GM19372 (cell line): ENCODE results near the gene BMPR1A.
"Not testable (repeated sequence)": the region's sequence is repeated elsewhere in the genome, so short reads cannot be mapped to it uniquely, and the experiment has no call there.

Source experiments
- ATAC-seq: cut with Tn5 transposase; IDR thresholded peaks from one replicate; pipeline ENCODE4 v1.9.1; 2021; ENCODE audit warnings: mild to moderate bottlenecking, low read depth, moderate library complexity; ENCODE audit not compliant: unreplicated experiment

BMPR1A gene

DNA sequence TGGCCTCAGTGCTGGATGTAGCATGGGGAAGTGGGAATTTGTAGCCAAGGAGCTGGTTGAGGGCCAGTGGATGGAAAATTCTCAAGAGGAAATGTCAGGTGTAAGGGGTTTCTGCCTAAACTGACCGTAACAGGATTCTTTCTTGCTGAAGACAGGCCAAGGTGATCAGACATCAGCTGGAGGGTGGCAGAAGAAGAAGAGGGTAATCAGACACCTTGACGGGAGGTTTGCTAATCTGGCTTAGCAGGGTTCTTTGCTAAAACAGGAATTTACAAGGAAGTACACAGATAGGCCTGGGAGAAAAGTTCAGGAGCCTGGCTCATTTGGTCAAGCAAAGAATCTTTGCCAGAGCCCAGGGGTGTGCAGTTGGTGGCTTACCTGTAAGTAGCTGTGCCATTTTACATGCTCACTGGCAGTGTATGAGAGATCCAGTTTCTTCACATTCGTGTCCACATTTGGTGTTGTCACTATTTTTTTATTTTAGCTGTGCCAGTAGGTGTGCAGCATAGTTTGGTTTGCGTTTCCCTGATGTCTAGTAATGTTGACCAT lies 73.7 kb downstream of the BMPR1A start:
- ATAC-seq = no peak

DNA sequence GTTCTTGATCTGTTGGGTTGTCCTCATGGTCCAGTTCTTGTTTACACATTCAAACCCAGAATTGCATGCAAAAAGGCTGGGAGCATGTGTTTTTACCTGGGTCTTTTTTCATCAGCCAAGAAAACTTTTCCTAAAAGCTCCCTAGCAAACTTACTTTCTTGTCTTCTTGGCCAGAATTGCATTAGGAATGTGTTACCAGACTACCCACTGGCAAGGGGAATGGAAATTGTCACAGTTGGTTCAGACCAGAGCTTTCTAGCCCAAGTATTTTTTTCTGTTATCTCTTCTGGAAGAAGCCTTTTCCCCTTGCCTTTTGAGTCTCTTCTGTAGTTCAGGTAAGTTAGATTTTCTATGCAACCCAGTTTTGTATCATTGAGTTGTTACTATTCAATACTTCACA lies 77.5 kb downstream of the BMPR1A start:
- no peak for ATAC-seq

DNA sequence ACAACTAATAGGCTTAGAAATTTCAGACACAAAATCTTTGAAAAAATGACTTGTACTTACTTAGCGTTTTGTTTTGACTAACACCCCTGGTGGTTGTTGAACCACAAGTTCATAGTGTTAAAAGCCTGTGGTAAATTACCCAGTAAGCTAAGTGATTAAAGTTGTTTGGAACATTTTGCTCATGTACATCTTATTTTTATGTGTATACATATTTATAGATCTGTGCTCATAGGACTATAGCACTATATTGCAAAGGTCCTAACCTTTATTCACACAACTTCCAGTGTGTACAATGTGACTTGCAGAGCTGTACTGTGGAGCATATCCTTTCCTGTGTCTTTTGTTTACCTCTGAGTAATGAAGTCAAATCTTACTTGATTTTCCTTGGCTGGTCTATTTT lies 79.6 kb downstream of the BMPR1A start:
- no peak for ATAC-seq

DNA sequence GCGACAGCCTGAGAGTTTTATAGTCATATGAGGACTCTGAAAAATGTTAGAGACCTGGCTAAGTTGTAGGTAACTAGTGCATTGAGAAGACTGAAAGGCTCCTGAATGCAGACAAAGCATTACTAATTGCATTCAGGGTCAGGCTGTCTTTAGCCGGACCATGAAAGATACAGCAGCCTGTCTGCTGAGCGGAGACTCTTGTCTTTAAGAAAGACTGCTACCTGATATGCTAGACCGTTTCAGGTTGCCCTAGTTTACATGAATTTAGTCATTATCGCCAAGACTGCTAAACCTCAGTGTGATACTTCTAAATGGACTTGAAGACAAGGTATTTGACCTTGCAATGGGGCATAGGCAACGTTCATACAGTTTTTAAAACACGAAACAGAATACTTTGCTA lies 81.2 kb downstream of the BMPR1A start:
- ATAC-seq = no peak

DNA sequence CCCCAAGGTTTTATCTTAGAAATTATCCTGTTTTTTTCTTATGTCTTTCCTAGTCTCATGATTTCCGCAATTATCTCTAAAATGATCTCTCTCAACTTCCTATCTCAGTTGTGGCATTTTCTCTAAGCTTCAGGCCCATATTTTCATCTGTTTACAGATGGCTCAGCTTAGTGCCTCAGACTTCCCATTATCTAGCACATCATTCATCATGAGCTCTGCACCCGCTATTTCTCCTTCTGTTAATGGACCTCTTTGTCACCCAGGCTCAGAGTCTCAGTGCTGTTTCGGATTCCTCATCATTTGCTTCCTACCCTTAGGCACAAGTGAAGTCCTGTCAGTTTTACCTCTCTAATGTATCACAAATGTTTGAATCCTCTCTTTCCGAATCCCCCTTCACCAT lies 84.1 kb downstream of the BMPR1A start:
- no peak for ATAC-seq

DNA sequence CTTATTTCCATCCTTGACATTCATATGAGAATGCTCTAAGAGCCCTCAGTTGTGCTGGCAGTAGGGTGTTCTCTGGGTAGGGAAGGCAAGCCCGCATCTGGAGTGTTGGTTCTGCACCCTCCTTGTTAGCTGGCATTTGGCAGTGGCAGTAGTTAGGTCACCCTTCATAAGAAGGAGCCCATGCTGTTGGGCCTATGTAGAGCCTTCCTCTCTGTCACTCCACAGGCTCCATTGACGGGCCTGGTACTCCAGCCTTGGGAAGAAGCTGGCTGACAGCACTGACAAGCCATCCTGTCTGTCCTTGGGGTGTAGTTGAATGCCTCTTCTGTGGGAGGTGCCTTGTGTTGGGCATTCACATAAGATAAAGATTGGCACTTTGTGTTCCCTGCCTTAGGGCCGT lies 89.7 kb downstream of the BMPR1A start:
- no peak for ATAC-seq

DNA sequence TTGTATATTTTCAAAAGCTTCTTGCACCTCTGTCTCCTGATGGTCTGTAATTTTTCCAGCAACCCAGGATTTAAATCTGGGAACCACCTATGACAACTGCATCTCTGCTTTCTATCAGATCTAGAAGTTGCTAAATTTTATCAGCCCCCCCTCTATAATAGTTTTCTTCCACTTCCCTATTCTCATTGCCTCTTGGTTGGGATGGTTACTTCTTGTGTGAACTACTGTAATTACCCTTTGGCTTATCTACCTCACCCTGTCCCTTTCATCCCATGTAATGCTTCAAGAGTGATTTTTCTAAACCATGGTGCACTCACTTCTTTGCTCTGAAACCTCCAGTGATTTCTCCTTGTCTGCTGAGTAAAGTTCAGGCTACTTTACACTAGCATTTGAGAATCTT lies 92.3 kb downstream of the BMPR1A start:
- ATAC-seq = no peak

DNA sequence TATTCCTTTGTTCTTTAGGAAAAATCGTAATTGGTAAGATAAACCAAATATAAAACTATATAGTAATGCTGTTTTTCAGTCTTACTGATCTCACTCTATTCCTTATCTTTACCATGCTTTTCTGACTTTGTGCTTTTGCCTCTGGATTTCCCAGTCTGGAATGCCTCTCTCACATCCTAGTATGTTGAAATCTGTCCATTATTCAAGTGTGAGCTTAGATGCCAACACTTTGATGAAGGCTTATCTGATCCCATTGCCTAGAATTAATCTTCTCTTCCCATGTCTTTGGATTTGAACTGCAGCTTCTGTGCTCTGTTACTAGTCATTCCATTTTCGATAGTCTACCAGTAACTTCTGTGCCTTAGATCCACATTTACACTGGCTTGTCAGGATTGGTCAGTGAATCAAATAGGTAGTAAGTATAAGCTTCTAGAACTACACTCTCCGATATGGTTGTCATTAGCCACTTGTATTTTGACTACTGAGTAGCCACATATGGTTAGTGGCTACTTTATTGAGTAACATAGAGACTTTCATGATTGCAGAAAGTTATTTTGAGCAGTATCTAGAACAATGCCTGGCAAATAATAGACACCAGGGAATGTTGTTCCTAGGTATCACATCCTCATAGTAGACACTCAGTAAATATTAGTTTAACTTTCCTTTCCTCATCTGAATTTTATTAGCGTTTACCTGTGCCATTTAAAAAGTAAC lies 92.9 kb downstream of the BMPR1A start:
- ATAC-seq = no peak

DNA sequence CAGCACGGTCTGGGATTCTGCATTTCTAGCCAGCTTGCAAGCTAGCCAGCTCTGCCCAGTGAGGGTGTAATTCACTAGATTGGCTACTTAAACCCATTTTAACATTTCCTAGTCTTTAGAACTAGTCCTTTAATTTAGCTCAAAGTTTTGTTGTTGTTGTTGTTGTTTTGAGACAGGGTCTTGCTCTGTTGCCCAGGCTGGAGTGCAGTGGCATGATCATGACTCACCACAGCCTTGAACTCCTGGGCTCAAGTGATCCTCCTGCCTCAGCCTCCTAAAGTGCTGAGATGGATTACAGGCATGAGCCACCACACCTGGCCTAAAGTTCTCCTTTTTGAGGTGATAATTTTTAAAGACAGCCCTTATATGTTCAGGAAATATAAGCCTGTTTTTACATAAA lies 94.1 kb downstream of the BMPR1A start:
- ATAC-seq = no peak

DNA sequence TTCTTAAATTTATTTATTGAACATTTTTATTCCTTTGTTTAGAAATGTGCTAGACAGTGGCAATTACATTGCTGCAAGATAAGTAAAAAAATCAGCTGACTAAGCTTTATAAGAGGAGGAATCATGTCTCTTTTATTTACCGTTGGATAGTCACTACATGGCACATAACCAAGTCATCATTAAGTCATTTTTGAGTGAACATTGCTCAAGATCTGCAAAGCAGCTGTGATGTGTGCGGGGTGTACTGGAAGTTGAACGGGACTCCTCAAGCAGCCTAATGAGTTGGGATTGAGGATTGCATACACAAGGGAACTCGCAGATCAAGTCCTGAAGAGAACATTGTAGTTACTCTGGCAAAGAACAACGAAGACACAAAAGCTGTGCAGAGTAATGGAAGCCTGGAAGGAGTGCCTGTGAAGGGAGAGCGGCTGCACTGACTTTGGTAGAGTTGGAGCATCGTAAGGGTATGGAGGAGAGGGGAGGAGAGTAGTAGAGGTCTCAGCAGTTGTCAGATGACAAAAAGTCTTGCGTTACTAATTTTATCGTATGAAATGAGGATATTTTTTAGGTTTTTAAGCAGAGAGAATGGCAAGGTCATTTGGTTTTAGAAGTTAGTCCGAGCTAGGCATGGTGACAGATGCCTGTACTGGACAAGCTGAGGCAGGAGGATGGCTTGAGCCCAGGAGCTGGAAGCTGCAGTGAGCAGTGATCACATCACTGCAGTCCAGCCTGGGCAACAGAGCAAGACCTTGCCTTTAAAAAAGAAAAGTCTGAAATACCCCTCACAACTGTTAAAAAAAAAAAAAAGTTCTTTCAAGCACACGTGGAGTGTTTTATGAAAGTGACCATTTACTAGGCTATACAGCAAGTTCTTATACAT lies 95.1 kb downstream of the BMPR1A start:
- ATAC-seq = no peak

DNA sequence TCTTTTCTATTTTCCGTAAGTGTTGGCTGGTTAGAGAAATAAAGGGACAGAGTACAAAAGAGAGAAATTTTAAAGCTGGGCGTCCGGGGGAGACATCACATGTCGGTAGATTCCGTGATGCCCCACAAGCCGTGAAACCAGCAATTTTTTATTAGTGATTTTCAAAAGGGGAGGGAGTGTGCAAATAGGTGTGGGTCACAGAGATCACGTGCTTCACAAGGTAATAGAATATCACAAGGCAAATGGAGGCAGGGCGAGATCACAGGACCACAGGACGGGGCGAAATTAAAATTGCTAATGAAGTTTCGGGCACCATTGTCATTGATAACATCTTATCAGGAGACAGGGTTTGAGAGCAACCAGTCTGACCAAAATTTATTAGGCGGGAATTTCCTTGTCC lies 97.2 kb downstream of the BMPR1A start:
- not testable (repeated sequence) for ATAC-seq

DNA sequence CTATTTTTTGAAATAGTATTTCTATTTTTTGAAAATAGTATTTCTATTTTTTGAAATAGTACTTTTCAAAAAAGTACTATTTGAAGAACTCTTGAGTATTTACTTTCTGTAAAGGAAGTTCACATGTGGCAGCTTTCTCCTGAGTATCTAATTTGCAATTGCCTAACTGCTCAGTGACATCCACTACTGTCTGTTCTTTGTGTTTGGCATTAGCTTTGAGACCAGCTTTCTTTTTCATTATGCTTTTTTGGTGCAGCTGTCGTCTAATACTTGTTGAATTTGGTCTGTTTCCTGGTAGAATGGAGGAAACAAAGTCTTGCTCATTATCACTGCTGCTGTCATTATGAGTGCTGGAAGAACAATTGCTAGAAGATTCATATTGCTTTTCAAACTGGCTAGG lies 99.1 kb downstream of the BMPR1A start:
- no peak for ATAC-seq

DNA sequence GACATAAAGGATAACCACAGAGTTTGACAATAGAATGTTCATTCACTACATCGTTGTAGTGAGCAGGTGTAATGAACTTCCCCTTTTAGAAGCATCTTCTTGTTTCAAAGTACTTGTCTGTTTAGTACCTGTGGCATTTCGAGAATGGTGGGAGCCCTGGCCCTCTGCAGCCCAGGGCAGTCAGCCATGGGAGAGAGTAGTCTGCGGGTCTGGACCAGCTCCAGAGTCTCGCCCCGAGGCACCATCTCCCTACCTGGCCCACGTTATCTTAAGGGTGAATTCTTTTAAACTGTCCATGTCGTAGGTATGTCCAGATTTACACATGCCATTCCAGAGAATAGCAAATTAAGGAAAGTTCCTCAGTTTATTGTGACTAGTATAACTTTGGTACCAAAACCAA lies 99.7 kb downstream of the BMPR1A start:
- ATAC-seq = no peak

DNA sequence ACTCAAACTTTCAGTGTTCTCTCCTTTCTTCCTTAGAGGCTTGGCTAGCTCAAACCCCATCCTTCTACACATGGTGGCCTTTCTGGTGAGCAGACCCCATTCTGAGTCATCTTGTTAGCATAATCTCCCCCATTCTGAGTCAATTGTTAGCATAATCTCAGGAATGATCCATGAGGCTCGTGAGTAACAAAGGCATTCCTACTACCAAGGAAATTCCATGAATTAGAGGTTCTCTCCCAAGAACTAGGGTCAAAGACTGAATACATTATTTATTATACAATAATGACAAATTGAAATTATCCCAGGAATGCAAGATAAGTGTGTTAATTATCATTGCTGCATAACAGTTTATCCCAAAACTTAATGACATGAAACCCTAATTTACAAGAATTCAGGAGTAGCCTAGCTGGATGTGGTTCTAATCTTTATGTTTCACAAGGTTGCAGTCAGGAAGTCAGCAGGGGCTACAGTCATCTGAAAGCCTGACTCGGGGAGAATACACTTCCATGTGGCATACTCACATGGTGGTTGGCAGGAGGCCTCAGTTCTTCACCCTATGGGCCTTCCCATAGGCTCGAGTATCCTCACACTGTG lies 100.8 kb downstream of the BMPR1A start:
- no peak for ATAC-seq

DNA sequence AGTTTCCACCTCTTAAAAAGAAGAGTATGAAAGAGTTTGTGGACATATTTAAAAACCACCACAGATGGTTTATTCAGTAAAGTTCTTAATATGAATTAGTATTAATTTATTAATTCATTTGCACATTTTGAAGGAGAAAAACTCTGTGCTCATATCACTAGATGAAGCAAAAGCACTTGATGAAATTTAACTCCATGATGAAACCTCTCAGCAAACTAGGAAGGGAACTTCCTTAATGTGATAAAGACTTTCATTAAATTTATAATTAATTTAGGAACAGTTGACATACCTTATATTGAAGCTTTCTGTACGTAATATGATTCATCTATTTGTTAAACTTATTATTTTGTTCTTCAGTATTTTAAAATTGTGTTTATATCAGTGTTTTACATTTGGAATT lies 101.6 kb downstream of the BMPR1A start:
- no peak for ATAC-seq

DNA sequence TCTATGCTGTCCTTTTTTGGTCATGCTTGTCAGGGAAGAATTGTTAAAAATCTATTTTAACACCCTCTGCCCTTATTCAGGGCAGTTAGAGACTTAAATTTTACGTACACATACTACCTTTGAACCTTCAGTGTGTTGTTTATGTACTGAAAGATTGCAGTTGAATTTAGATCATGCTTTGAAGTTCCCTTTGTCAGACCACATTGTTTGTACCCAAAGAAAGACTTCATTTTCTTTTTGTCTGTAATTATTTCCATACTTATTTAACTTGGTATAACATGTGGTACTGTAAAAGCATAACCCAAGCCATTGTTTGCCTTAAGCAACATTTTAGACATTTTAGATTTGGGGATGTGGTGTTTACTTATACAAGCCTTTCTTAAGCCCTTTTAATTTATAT lies 104.9 kb downstream of the BMPR1A start:
- ATAC-seq = no peak

DNA sequence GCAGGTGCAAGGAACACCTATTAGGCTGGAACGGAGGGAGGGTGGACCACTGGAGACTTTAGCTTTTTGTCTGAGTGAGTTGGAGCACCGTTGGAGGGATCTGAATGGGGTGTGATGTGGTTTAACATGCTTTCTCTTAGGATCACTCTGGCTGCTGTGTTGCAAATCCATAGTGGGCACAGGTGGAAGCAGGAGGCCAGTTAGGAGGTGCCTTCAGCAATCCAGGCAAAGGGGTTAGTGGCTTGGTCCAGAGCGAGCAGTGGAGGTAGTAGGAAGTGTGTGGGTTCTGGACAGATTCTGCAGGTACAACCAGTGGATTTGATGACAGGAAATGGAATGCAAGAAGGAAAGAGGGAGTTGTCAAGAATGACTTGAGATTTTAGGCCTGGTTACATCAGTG lies 106.0 kb downstream of the BMPR1A start:
- ATAC-seq = no peak

DNA sequence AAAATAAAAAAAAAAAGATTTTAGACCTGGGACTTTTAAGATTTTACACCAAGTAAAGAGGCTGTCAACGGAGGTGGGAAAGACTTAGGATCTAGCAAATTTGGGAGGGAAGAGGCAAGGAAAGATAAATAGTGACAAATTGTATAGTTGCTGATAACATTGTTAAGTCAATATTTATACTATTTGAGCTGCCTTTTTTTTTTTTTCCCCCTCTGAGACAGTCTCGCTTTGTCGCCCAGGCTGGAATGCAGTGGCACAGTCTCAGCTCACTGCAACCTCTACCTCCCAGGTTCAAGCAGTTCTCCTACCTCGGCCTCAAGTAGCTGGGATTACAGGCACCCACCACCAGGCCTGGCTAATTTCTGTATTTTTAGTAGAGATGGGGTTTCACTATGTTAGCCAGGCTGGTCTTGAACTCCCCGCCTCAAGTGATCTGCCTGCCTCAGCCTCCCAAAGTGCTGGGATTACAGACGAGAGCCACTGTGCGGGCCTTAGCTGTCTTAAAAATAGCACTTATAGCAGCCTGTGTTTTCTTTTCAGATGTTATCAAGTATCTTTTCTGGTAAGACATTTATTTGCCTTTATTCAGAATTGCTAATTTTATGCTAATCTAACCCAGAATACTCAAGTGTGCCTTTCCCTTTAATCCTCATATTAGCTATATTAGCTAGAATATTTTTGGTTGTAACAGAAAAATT lies 106.5 kb downstream of the BMPR1A start:
- no peak for ATAC-seq

DNA sequence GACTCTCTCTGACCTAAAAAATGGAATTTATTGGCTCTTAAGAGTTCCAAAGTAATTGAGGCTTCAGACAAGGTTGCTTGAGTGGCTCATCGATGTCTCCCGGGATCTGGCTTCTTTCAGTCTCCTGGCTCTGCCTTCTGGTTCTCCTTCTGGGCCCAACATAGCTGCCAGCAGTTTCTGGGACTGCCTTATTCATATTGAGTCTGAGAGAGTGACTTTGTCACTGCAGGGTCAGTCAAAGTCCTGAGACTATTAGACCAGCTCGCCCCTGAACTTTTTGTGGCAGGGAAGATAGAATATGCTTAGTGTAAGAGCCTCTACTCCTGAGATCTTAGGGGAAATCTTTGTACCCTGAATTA lies 107.0 kb downstream of the BMPR1A start:
- ATAC-seq = no peak

DNA sequence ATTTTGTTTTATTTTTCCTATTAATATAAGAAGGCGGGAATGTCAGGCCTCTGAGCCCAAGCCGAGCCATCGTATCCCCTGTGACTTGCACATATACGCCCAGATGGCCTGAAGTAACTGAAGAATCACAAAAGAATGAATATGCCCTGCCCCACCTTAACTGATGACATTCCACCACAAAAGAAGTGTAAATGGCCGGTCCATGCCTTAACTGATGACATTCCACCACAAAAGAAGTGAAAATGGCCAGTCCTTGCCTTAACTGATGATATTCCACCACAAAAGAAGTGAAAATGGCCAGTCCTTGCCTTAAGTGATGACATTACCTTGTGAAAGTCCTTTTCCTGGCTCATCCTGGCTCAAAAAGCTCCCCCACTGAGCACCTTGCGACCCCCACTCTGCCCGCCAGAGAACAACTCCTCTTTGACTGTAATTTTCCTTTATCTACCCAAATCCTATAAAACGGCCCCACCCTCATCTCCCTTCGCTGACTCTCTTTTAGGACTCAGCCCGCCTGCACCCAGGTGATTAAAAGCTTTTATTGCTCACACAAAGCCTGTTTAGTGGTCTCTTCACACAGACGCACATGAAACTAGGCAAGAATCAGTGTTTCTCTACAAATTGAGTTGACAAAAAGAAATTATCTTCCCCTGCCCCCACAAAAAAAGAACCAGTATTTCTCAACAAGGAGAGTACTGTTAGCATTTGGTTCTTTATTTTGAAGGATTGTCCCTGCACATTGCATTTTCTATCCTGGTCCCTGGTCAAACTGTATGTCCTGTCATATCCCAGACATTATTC lies 108.8 kb downstream of the BMPR1A start:
- not testable (repeated sequence) for ATAC-seq
